CD14-positive monocyte (primary cell): ENCODE data around the gene GPR143. TPM values are rescaled to one million over a fixed set of nuclear protein-coding genes. Genes with fewer than 3 reads are reported as not detected.

Experiments used
- DNase-seq, 3 donors: peaks; one replicate each; pipeline ENCODE4 v3.0.0-alpha.2; 2011 to 2022
- H2AFZ ChIP-seq: 2 replicates; pipeline ENCODE4 v1.6.0; 2012; ENCODE audit warnings: mild to moderate bottlenecking, low read depth, low read length, inconsistent platforms; ENCODE audit not compliant: insufficient read depth, poor library complexity, severe bottlenecking
- H3K27ac ChIP-seq, 2 donors: 1 replicate in 1 of 2; 2 replicates in 1 of 2; pipeline ENCODE4 v1.5.1; 2012 to 2013; ENCODE audit warnings: low read length in 2 of 2, control low read depth in 1 of 2, inconsistent platforms in 1 of 2, low read depth in 1 of 2, mild to moderate bottlenecking in 1 of 2
- H3K27me3 ChIP-seq, 2 donors: one replicate each; pipeline versions ENCODE4 v1.6.0 to v1.6.1; 2011 to 2013; ENCODE audit warnings: low read length in 2 of 2; ENCODE audit not compliant: control insufficient read depth in 2 of 2, insufficient read depth in 2 of 2
- H3K36me3 ChIP-seq, 2 donors: replicated peaks in 1 of 2; 1 replicate in 1 of 2; 2 replicates in 1 of 2; pipeline versions ENCODE4 v1.5.1 to v1.6.1; 2012 to 2013; ENCODE audit warnings: low read length in 2 of 2, control low read depth in 1 of 2, inconsistent platforms in 1 of 2, mild to moderate bottlenecking in 1 of 2; ENCODE audit not compliant: insufficient read depth in 2 of 2, control insufficient read depth in 1 of 2
- H3K4me1 ChIP-seq, 2 donors: 1 replicate in 1 of 2; 2 replicates in 1 of 2; pipeline versions ENCODE4 v1.5.1 to v1.6.1; 2012 to 2013; ENCODE audit warnings: low read length in 2 of 2, control low read depth in 1 of 2, inconsistent platforms in 1 of 2, mild to moderate bottlenecking in 1 of 2, moderate library complexity in 1 of 2; ENCODE audit not compliant: insufficient read depth in 2 of 2, control insufficient read depth in 1 of 2
- H3K4me2 ChIP-seq: replicated peaks from 2 replicates; pipeline ENCODE3; 2012; ENCODE audit warnings: low read length, moderate library complexity, mild to moderate bottlenecking; ENCODE audit not compliant: poor library complexity, severe bottlenecking; ENCODE audit errors: extremely low read depth
- H3K4me3 ChIP-seq, 3 experiments: fragments of 200-600 bp in 1 of 3; sonication (generic) in 1 of 3; replicated peaks in 1 of 3; 1 replicate in 2 of 3; 2 replicates in 1 of 3; pipeline ENCODE4 v1.5.1; 2011 to 2013; ENCODE audit warnings: low read length in 3 of 3, mild to moderate bottlenecking in 3 of 3, control low read depth in 2 of 3, low read depth in 2 of 3, inconsistent platforms in 1 of 3, moderate library complexity in 1 of 3
- H3K79me2 ChIP-seq: 2 replicates; pipeline ENCODE4 v1.6.0; 2012; ENCODE audit warnings: mild to moderate bottlenecking, control low read depth, inconsistent platforms, low read length, moderate library complexity; ENCODE audit not compliant: insufficient read depth
- H3K9ac ChIP-seq: 2 replicates; pipeline ENCODE4 v1.6.0; 2017; ENCODE audit warnings: low read length, mild to moderate bottlenecking; ENCODE audit not compliant: insufficient read depth, poor library complexity, severe bottlenecking
- H3K9me3 ChIP-seq, 2 donors: replicated peaks in 1 of 2; 1 replicate in 1 of 2; 2 replicates in 1 of 2; pipeline versions ENCODE4 v1.5.1 to v1.6.1; 2012 to 2013; ENCODE audit warnings: low read length in 2 of 2, control low read depth in 1 of 2; ENCODE audit not compliant: control insufficient read depth in 1 of 2, insufficient read depth in 1 of 2
- H4K20me1 ChIP-seq: 2 replicates; pipeline ENCODE4 v1.6.0; 2012; ENCODE audit warnings: mild to moderate bottlenecking, low read length, control low read depth, moderate library complexity; ENCODE audit not compliant: insufficient read depth
- H3K27ac Mint-ChIP-seq, 7 donors: one replicate each; pipeline ENCODE4 v1.8.0; 2020; ENCODE audit warnings: mild to moderate bottlenecking in 7 of 7, mixed read lengths in 7 of 7, moderate library complexity in 6 of 7, inconsistent platforms in 2 of 7
- H3K27me3 Mint-ChIP-seq, 3 donors: one replicate each; pipeline ENCODE4 v1.8.0; 2021 to 2022; ENCODE audit warnings: low read depth in 3 of 3, mild to moderate bottlenecking in 3 of 3, mixed read lengths in 3 of 3, moderate library complexity in 3 of 3, inconsistent platforms in 1 of 3
- H3K36me3 Mint-ChIP-seq, 2 donors: one replicate each; pipeline ENCODE4 v1.8.0; 2020; ENCODE audit warnings: mixed read lengths in 2 of 2, inconsistent platforms in 1 of 2, mild to moderate bottlenecking in 1 of 2
- H3K4me1 Mint-ChIP-seq: one replicate; pipeline ENCODE4 v1.8.0; 2020; ENCODE audit warnings: mild to moderate bottlenecking, mixed read lengths
- H3K4me3 Mint-ChIP-seq, 2 donors: one replicate each; pipeline ENCODE4 v1.8.0; 2020; ENCODE audit warnings: mild to moderate bottlenecking in 2 of 2, mixed read lengths in 2 of 2, moderate library complexity in 1 of 2
- H3K9me3 Mint-ChIP-seq, 7 donors: one replicate each; pipeline ENCODE4 v1.8.0; 2020 to 2022; ENCODE audit warnings: mixed read lengths in 7 of 7, mild to moderate bottlenecking in 6 of 7, moderate library complexity in 6 of 7, inconsistent platforms in 2 of 7
- CTCF ChIP-seq: fragments of 200-600 bp; IDR thresholded peaks from one replicate; pipeline ENCODE4 v1.8.0; 2022; ENCODE audit warnings: antibody characterized with exemption, mild to moderate bottlenecking
- WGBS: methylation state at CpG from one replicate; pipeline ENCODE4 v1.1.5; 2013; ENCODE audit warnings: missing lambda C conversion rate; ENCODE audit not compliant: insufficient coverage; 5-methylcytosine and 5-hydroxymethylcytosine counted together
- intact Hi-C, 2 donors: fragments of 100-400 bp; cut with micrococcal nuclease; formaldehyde crosslinking; loops; one replicate each; pipeline versions ENCODE4 v1.15.0 to v1.15.1; 2023
- polyA plus RNA-seq, 3 donors: library from polyadenylated mRNA; depleted of rRNA in 1 of 3; unstranded in 2 of 3; stranded (reverse) in 1 of 3; fragments of 300-500 nt in 2 of 3; fragments of >200 nt in 1 of 3; fragmentation: Illumina TruSeq in 2 of 3; gene quantifications; 1 replicate in 2 of 3; 2 replicates in 1 of 3; pipeline ENCODE4 v1.2.3, GENCODE V29; 2012 to 2021

GPR143 gene
- polyA plus RNA-seq, 3 donors = not detected

GRCh38 chrX:9807355-9808182 is 41.9 kb upstream of the GPR143 start:
- Histone ChIP-seq H3K36me3 (no peaks in the 10 kb centered on the region), H3K4me2 (no peak overlapping the region), H3K79me2 (no peaks in the 10 kb centered on the region), H2AFZ (no peak overlapping the region), H3K27ac (no peak overlapping the region), H3K9me3 (no peaks in the 10 kb centered on the region), H3K27me3 (no peaks in the 10 kb centered on the region), H3K4me1 (no peaks in the 10 kb centered on the region), H3K4me3 (no peak overlapping the region), H4K20me1 (no peaks in the 10 kb centered on the region), H3K9ac (no peak overlapping the region)
- H3K9me3 Mint-ChIP-seq = peaks cover 0 to 13% (median 2%) of the 10 kb centered on the region in 7 donors
- H3K4me1 Mint-ChIP-seq = no peaks in the 10 kb centered on the region
- no peaks in the 10 kb centered on the region for H3K36me3 Mint-ChIP-seq
- intact Hi-C loops = no loop called here
- H3K4me3 Mint-ChIP-seq = no peak overlapping the region
- TF ChIP-seq CTCF = no peak
- no peak for DNase-seq
- peaks cover 5 to 14% (median 6%) of the 10 kb centered on the region in 3 donors for H3K27me3 Mint-ChIP-seq
- 93% methylated on average over 9 of the region's 14 CpGs for WGBS
- H3K27ac Mint-ChIP-seq = no peak overlapping the region

- no CpG with 5 or more reads among the region's 7 CpGs for WGBS
Observed at GRCh38 chrX:9805956-9806355, 40.3 kb upstream of the GPR143 start.

More at GRCh38 chrX:9805956-9806355, 40.3 kb upstream of the GPR143 start:
- peaks cover 0 to 14% (median 5%) of the 10 kb centered on the region in 7 donors for H3K9me3 Mint-ChIP-seq
- Histone ChIP-seq H3K4me1 (no peaks in the 10 kb centered on the region), H4K20me1 (no peaks in the 10 kb centered on the region), H3K9ac (no peak overlapping the region), H3K27me3 (no peaks in the 10 kb centered on the region), H3K4me2 (no peak overlapping the region), H3K4me3 (no peak overlapping the region), H2AFZ (no peak overlapping the region), H3K79me2 (no peaks in the 10 kb centered on the region), H3K9me3 (no peaks in the 10 kb centered on the region), H3K27ac (no peak overlapping the region), H3K36me3 (no peaks in the 10 kb centered on the region)
- intact Hi-C loops = no loop called here
- H3K36me3 Mint-ChIP-seq = no peaks in the 10 kb centered on the region
- TF ChIP-seq CTCF = no peak
- H3K4me1 Mint-ChIP-seq = no peaks in the 10 kb centered on the region
- H3K4me3 Mint-ChIP-seq = no peak overlapping the region
- peaks cover 4 to 14% (median 6%) of the 10 kb centered on the region in 3 donors for H3K27me3 Mint-ChIP-seq
- no peak overlapping the region for H3K27ac Mint-ChIP-seq
- DNase-seq = no peak
